Measurements from ENCODE around the gene ITPK1.

DNA sequence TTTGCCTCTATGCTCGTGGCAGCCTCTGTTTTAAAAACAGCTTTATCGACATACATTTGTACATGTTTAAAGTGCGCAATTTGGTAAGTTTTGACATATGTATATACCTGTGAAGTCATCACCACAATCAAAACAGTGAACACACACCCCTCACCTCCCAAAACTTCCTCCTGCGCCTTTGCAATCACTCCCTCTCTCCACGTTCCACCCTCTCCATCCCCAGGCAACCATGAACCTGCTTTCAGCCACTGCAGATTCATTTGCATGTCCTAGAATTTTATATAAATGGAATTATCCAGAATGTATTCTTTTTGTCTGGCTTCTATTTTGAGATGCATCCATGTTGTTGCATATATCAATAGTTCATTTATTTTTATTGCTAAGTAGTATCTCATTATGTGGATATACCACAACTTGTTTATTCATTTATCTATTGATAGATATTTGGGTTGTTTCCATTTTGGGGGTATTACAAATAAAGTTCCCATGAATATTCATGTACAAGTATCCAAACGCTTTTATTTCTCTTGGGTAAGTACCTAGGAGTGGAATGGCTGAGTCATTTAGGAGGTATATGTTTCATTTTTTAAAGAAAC lies 208.3 kb downstream of the ITPK1 start:
- no peak for TF ChIP-seq FOXP2 (optimal IDR thresholded peaks at IDR 0.05; ENCODE audit: borderline replicate concordance, extremely low read depth, extremely low read length, insufficient read depth)
- TF ChIP-seq TAF1 (IDR thresholded peaks at IDR 0.05; ENCODE audit: borderline replicate concordance, insufficient read depth, low read length): no peak

All from PFSK-1 (cell line).